ENCODE data around the gene ARHGAP44. TPM values are rescaled to one million over a fixed set of nuclear protein-coding genes. Genes with fewer than 3 reads are reported as not detected.

The ARHGAP44 gene
- total and polyA plus RNA-seq, 2 donors (not counting 3 experiments of a cell fraction or from before 2014, with no cell fraction given): 0.11 to 0.42 TPM

DNA sequence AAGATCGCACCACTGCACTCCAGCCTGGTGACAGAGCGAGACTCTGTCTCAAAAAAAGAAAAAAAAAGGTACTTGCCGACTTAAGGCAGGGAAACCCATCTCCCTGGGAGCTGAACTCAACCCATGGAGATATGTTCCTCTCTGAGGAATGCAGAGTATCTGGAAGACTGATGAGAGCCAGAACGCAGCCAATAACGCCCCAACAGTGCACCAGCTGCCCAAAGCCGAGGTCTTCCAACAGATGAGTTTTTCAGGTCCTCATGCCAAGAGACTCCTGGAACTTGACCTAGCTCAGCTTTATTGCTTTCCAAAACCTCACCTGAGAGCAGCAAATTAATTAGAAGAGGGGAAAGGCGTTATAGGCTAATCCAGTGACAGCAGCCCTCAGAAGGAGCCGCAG lies 219.2 kb downstream of the ARHGAP44 start:
- intact Hi-C loops (cut with micrococcal nuclease) (no loop called here), dilution Hi-C loops (cut with MboI; ENCODE audit: extremely low pct_ligation_motif_present, low sequenced_read_pairs) (no loop called here)
- no peaks in the 10 kb centered on the region for H3K9me3 ChIP-seq (replicated peaks; ENCODE audit: control insufficient read depth, insufficient read depth, low read length)
- no peak overlapping the region for H3K9ac ChIP-seq (replicated peaks; ENCODE audit: extremely low read depth, insufficient read depth, low read length)
- no peak for FAIRE-seq
- H3K79me2 ChIP-seq (ENCODE audit: control insufficient read depth, insufficient read depth, low read length): no peaks in the 10 kb centered on the region
- BruUV-seq (replicated peaks): no TSS peak
- H3K27ac ChIP-seq (ENCODE audit: insufficient read depth, low read depth, low read length): no peak overlapping the region
- H3K4me1 ChIP-seq (ENCODE audit: control insufficient read depth, extremely low read depth, insufficient read depth, low read length): no peaks in the 10 kb centered on the region
- no peak overlapping the region for H3K4me3 ChIP-seq (replicated peaks in 1 of 3; ENCODE audit: insufficient read depth in 1 of 3, low read depth in 1 of 3, low read length in 3 of 3)
- H3K9me1 ChIP-seq (replicated peaks; ENCODE audit: control insufficient read depth, extremely low read depth, insufficient read depth, low read length): no peaks in the 10 kb centered on the region
- no peak for DNase-seq (ENCODE audit: low read depth, low spot score)
- no peaks in the 10 kb centered on the region for H4K20me1 ChIP-seq (replicated peaks; ENCODE audit: control insufficient read depth, extremely low read depth, insufficient read depth, low read length)
- H3K36me3 ChIP-seq (ENCODE audit: control insufficient read depth in 2 of 2, extremely low read depth in 1 of 2, insufficient read depth in 2 of 2, low read length in 2 of 2): peaks cover 23 to 35% of the 10 kb centered on the region in 2 experiments
- no peak overlapping the region for H2AFZ ChIP-seq (ENCODE audit: low read depth, low read length)
- ChIA-PET CTCF (interaction anchor here (1.6 to 2.6 kb wide), 2 partner anchors 9 to 15 kb away, joined by 6 to 9 read pairs; partner anchors contain the start of gene ELAC2), POLR2A (interaction anchor here (1.6 kb wide), 1 partner anchor 10 kb away, joined by 3 read pairs; the partner anchor contains the start of gene ELAC2)
- H3K4me2 ChIP-seq (ENCODE audit: insufficient read depth, low read length): no peak overlapping the region
- no peaks in the 10 kb centered on the region for H3K27me3 ChIP-seq (ENCODE audit: control insufficient read depth in 2 of 2, insufficient read depth in 2 of 2, low read length in 2 of 2)
- TF ChIP-seq FOS (IDR thresholded peaks at IDR 0.05; ENCODE audit: borderline replicate concordance, insufficient read depth, low read length) (no peak), POLR2AphosphoS5 (IDR thresholded peaks at IDR 0.05; ENCODE audit: insufficient read depth, low read depth, low read length) (no peak), EZH2 (IDR thresholded peaks at IDR 0.05; ENCODE audit: borderline replicate concordance, low read depth, low read length, severe bottlenecking) (no peak), GATA2 (IDR thresholded peaks at IDR 0.05; ENCODE audit: insufficient read depth, insufficient read length, low read depth, low read length) (no peak), JUN (IDR thresholded peaks at IDR 0.05; ENCODE audit: borderline replicate concordance, insufficient read depth, insufficient read length, low read depth) (no peak), POLR2A (IDR thresholded peaks at IDR 0.05; ENCODE audit: low read depth, low read length) (no peak), MYC (IDR thresholded peaks at IDR 0.05; ENCODE audit: low read depth, low read length) (no peak)
- TF ChIP-seq, protein P1, sequence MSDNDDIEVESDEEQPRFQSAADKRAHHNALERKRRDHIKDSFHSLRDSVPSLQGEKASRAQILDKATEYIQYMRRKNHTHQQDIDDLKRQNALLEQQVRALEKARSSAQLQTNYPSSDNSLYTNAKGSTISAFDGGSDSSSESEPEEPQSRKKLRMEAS (IDR thresholded peaks at IDR 0.05; ENCODE audit: insufficient read depth, insufficient read length): no peak
- TF ChIP-seq, protein P2, sequence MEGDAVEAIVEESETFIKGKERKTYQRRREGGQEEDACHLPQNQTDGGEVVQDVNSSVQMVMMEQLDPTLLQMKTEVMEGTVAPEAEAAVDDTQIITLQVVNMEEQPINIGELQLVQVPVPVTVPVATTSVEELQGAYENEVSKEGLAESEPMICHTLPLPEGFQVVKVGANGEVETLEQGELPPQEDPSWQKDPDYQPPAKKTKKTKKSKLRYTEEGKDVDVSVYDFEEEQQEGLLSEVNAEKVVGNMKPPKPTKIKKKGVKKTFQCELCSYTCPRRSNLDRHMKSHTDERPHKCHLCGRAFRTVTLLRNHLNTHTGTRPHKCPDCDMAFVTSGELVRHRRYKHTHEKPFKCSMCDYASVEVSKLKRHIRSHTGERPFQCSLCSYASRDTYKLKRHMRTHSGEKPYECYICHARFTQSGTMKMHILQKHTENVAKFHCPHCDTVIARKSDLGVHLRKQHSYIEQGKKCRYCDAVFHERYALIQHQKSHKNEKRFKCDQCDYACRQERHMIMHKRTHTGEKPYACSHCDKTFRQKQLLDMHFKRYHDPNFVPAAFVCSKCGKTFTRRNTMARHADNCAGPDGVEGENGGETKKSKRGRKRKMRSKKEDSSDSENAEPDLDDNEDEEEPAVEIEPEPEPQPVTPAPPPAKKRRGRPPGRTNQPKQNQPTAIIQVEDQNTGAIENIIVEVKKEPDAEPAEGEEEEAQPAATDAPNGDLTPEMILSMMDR (IDR thresholded peaks at IDR 0.05; ENCODE audit: extremely low read depth in 1 of 2, insufficient read depth in 1 of 2, low read depth in 1 of 2, low read length in 2 of 2): no peak

All from endothelial cell of umbilical vein (primary cell).